ENCODE data around the gene CCDC192.
"Not testable (repeated sequence)": the region's sequence is repeated elsewhere in the genome, so short reads cannot be mapped to it uniquely, and the experiment has no call there.

The CCDC192 gene, protein sequence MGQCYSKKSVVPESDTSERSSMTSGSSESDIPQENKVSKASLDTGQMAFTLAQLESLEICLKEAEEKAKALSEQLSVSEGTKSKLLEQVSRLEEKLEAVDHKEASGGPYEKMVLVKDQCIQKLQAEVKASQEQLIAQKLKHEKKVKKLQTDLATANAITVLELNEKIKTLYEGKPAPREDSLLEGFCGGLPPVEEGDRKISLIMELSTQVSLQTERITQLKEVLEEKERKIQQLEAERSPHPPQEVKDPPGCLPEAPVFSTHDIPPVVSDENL

DNA sequence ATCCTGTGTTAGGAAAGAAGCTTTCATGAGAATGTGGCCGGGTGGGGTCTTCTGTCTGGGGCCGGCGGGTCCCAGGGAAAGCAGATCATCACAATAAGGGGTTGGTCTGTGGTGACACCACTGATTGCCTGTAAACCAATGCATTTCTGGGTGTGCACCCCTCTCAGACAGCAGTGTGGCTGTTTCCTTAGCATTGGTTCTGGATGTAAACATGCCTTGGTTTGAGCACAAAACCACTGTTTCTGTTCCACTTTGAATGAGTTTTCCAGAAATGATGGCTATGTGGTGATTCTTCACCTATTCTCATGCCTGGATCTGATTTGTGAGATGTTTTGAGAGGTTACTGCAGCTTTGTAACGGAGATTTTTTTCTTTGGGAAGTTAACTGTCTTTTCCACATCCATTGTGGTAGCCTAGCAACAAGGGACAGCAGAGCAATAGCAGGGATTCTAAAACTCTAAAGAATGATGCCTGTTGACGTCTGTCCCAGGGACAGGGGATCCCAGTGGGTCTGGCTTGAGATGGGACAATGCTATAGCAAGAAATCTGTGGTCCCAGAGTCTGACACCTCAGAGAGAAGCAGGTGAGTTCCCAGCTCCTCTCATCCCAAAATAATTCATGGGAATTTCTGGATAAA is at the start of gene CCDC192:
CCDC192 (plus strand) TSS at position 466 of the 636 bp plus-strand sequence; CDS start at position 521, 55 bp downstream.
- Histone ChIP-seq H3K9me3 (ENCODE audit: low read length) (peaks cover 2% of the 10 kb centered on the region), H2AFZ (ENCODE audit: low read depth, low read length) (no peak within 1 kb of the TSS), H3K4me3 (ENCODE audit: low read length) (no peak within 1 kb of the TSS)

DNA sequence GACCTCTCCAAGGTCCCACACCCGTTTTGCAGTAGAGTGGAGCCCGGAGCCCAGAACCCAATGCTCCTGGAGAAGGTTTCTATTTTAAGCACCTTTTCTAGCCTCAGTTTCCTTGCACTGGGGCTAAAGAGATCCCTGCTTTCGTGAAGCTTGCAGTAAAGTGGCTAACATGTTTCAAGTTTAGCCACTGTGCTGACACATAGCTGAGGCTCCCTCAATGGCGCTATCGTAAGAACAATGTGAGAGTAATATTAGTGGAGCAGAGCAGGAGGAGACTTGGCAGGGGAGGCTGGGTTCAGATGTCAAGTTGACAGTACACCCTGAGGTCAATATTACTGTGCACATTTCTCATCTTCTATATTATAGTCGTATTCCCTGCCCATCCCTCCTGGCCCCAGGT is 46.4 kb upstream of the CCDC192 start:
- Histone ChIP-seq H3K27me3 (ENCODE audit: insufficient read depth, low read length) (no peaks in the 10 kb centered on the region), H3K36me3 (ENCODE audit: insufficient read depth, low read length) (no peaks in the 10 kb centered on the region), H3K4me3 (ENCODE audit: low read length) (no peak overlapping the region), H3K4me1 (ENCODE audit: insufficient read depth, low read length) (peaks cover 6% of the 10 kb centered on the region), H3K9me3 (ENCODE audit: low read length) (no peaks in the 10 kb centered on the region), H2AFZ (ENCODE audit: low read depth, low read length) (no peak overlapping the region)

More for the DNA sequence above, at the start of gene CCDC192:
- Histone ChIP-seq H3K36me3 (ENCODE audit: insufficient read depth, low read length) (no peaks in the 10 kb centered on the region), H3K4me1 (ENCODE audit: insufficient read depth, low read length) (peaks cover 22% of the 10 kb centered on the region), H3K27me3 (ENCODE audit: insufficient read depth, low read length) (no peaks in the 10 kb centered on the region)

DNA sequence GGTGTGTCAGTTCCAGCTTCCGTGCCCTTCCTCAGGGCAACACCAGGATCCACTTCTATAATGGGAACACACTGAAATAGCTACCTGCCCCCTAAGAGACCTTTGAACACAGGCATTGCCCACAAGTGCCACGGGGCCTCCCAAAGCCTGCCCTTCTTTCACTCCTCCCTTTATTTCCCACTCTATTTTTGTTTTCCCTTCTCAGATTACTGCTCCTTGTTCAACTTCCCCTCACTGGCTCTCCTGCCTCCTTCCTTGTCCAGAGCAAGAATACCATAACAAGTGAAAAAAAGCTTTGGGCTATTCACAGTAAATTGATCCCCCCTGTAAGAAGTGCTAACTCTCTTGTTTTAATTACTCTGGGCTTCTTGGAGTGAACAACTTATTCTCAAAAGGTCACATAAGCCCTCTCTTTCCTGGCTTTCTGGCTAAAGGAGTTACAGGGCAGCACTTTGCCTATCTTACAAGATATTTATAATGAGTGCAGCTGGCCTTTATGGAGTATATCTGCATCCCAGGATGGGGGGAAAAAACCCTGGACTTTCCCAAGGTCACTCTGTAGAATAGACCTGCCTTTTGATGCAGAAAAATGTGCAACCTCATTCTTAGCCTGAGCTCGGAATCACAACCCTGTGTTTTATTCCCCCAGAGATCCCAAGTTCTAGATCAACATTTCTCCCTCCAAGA is 43.0 kb upstream of the CCDC192 start:
- no peaks in the 10 kb centered on the region for H3K27me3 ChIP-seq (ENCODE audit: insufficient read depth, low read length)
- H2AFZ ChIP-seq (ENCODE audit: low read depth, low read length) = no peak overlapping the region

DNA sequence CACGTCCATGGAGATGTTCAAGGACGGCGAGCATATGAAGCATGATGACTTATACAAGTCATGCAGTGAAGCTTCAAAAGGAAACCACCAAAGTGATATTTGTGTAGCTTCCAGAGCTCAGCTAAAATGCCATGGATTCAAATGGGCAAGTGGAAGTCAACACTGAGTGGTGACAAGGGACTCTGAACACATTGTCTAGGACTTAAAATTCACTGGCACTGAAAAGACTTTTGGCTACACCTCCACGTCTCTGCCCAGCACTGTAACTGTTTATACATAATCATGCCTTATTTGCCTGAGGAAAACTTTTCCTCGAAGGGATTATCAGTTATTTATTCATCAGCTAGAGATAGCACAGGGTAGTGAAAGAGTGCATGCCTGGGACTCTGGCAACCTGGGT is 39.1 kb upstream of the CCDC192 start:
- Histone ChIP-seq H3K4me3 (ENCODE audit: low read length) (no peak overlapping the region), H3K4me1 (ENCODE audit: insufficient read depth, low read length) (peaks cover 12% of the 10 kb centered on the region), H3K9me3 (ENCODE audit: low read length) (no peaks in the 10 kb centered on the region), H3K27me3 (ENCODE audit: insufficient read depth, low read length) (no peaks in the 10 kb centered on the region), H2AFZ (ENCODE audit: low read depth, low read length) (no peak overlapping the region), H3K36me3 (ENCODE audit: insufficient read depth, low read length) (no peaks in the 10 kb centered on the region)

More for the DNA sequence above, 43.0 kb upstream of the CCDC192 start:
- no peak overlapping the region for H3K4me3 ChIP-seq (ENCODE audit: low read length)
- H3K9me3 ChIP-seq (ENCODE audit: low read length) = no peaks in the 10 kb centered on the region
- H3K36me3 ChIP-seq (ENCODE audit: insufficient read depth, low read length) = no peaks in the 10 kb centered on the region
- H3K4me1 ChIP-seq (ENCODE audit: insufficient read depth, low read length) = peaks cover 12% of the 10 kb centered on the region

DNA sequence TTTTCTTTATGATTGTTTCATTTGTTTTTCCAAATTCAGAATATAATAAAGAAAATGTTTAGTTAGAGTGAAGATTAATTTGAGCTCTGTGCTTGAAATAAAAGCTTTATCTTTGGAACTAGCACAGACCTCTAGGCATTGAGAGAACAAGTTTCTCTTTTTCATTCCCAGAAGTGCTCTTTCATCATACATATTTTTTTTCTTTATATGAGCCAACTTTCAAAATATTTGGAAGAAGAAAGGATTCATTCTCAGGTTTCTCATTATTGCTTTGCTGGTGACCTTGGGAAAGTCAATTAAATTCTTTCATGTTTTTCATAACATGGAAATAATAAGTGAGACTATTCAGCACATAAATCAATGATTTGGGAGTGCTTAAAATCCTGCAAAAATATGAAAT is 37.5 kb upstream of the CCDC192 start:
- H2AFZ ChIP-seq (ENCODE audit: low read depth, low read length) = no peak overlapping the region
- H3K36me3 ChIP-seq (ENCODE audit: insufficient read depth, low read length) = no peaks in the 10 kb centered on the region
- no peaks in the 10 kb centered on the region for H3K27me3 ChIP-seq (ENCODE audit: insufficient read depth, low read length)
- no peaks in the 10 kb centered on the region for H3K9me3 ChIP-seq (ENCODE audit: low read length)
- no peak overlapping the region for H3K4me3 ChIP-seq (ENCODE audit: low read length)
- peaks cover 5% of the 10 kb centered on the region for H3K4me1 ChIP-seq (ENCODE audit: insufficient read depth, low read length)

DNA sequence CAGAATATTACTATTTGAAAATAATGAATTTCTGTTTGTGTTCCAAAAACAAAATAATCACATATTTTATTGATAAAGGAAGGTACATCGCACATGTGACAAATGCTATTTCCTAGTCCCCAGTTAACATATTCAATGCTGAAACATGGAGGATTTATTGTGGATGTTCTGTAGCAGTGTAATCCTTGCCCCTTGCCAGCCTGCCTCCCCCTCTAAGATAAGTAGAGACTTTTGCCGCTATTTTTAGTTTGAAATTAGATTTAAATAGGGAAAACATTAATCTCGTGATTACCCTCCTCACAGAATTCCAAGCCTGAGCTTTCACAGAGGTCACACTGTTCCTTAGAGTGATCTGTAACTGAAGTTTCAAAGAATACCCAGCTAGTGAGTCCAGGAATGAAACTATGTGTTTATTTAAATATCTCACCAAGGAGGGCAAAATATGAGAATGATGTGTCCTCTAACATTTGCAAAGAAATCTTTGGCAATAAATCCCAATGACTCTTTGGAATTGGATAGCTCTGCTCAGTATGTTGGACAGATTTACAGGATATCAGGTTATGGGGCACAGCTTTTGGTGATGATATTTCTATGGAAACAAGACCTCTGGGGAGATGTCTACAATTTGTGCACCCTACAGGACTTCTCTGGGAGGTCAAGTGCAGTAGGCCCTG is 37.0 kb upstream of the CCDC192 start:
- Histone ChIP-seq H3K36me3 (ENCODE audit: insufficient read depth, low read length) (no peaks in the 10 kb centered on the region), H3K27me3 (ENCODE audit: insufficient read depth, low read length) (no peaks in the 10 kb centered on the region), H3K9me3 (ENCODE audit: low read length) (no peaks in the 10 kb centered on the region), H3K4me3 (ENCODE audit: low read length) (no peak overlapping the region), H2AFZ (ENCODE audit: low read depth, low read length) (no peak overlapping the region), H3K4me1 (ENCODE audit: insufficient read depth, low read length) (peaks cover 5% of the 10 kb centered on the region)

DNA sequence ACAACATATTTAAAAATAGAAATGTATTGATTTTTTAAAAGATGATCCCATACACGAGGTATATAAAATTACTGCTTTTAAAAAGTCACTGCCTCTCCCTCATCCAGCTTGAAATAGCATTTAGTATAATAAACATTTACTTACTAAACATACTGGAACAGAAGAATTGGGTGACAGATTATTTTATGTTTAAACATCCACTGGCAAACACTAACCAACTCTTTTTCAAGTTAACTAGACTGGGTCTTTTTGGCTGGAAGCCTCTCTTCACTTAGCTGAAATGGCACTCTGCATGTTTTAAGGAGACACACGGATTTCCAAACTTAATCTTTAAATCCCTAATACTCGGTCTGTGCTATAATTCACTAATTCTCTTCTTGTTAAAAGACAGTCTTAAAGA is 35.3 kb upstream of the CCDC192 start:
- no peak overlapping the region for H3K4me3 ChIP-seq (ENCODE audit: low read length)
- H2AFZ ChIP-seq (ENCODE audit: low read depth, low read length) = no peak overlapping the region
- H3K27me3 ChIP-seq (ENCODE audit: insufficient read depth, low read length) = no peaks in the 10 kb centered on the region
- H3K36me3 ChIP-seq (ENCODE audit: insufficient read depth, low read length) = no peaks in the 10 kb centered on the region
- H3K9me3 ChIP-seq (ENCODE audit: low read length) = no peaks in the 10 kb centered on the region
- H3K4me1 ChIP-seq (ENCODE audit: insufficient read depth, low read length) = peaks cover 5% of the 10 kb centered on the region

DNA sequence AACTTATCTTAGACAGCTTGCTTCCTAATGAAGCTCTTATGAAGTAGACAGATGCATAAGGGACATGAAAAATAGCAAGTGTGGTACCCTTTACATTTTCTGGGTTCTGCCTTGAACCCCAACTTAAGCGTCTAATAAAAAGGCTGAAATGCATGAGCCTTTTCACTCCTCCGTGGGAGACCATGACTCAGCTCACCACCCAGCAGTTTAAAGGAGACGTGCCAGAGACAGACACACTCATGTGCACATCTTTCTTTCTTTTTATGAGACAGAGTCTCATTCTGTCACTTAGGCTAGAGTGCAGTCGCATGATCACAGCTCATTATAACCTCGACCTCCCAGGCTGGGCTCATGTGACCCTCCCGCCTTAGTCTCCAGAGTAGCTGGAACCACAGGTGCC is 32.0 kb upstream of the CCDC192 start:
- no peaks in the 10 kb centered on the region for H3K4me1 ChIP-seq (ENCODE audit: insufficient read depth, low read length)
- H3K4me3 ChIP-seq (ENCODE audit: low read length) = no peak overlapping the region
- no peaks in the 10 kb centered on the region for H3K9me3 ChIP-seq (ENCODE audit: low read length)
- H3K27me3 ChIP-seq (ENCODE audit: insufficient read depth, low read length) = no peaks in the 10 kb centered on the region
- no peak overlapping the region for H2AFZ ChIP-seq (ENCODE audit: low read depth, low read length)
- H3K36me3 ChIP-seq (ENCODE audit: insufficient read depth, low read length) = no peaks in the 10 kb centered on the region

DNA sequence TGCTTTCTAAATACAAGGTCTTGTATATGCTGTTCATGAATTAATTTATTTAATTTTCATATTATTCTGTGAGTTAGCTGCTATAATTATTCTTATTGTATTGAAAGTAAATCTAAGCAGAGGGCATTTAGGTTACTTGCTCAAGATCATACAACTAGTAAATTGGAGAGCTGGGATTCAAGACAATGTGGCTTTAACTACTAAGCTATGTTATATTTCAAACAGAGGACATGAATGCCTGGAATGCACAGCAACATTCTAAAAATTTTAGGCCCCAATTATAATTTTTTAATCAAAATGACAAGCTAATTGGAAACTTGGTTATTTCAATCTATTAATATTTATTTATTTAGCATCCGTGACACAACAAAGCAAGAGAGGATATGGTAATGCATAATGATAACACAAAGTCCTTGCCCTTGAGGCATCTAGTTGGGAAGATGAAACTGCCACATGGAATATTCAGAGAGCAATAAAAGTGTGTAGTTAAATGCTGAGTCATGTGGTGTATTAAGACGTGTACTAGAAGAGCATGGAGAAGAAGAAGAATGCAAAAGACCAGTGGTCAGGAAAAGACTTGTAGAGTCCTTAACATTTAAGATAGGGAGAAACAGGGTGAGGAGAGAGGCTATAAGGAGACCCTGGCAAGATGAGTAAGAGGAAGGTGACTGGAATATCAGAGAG is 29.9 kb upstream of the CCDC192 start:
- H3K27me3 ChIP-seq (ENCODE audit: insufficient read depth, low read length) = no peaks in the 10 kb centered on the region
- H3K36me3 ChIP-seq (ENCODE audit: insufficient read depth, low read length) = no peaks in the 10 kb centered on the region
- no peak overlapping the region for H2AFZ ChIP-seq (ENCODE audit: low read depth, low read length)
- H3K4me3 ChIP-seq (ENCODE audit: low read length) = no peak overlapping the region
- no peaks in the 10 kb centered on the region for H3K9me3 ChIP-seq (ENCODE audit: low read length)
- no peaks in the 10 kb centered on the region for H3K4me1 ChIP-seq (ENCODE audit: insufficient read depth, low read length)

DNA sequence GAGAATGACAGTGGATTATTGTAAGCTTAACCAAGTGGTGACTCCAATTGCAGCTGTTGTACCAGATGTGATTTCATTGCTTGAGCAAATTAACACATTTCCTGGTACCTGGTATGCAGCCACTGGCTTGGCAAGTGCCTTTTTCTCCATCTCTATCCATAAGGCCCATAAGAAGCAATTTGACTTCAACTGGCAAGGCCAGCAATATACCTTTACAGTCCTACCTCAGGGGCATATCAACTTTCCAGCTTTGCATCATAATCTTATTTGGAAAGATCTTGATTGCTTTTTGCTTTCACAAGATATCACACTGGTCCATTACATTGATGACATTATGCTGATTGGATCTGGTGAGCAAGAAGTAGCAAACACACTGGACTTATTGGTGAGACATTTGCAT is 26.2 kb upstream of the CCDC192 start:
- H3K27me3 ChIP-seq (ENCODE audit: insufficient read depth, low read length) = not testable (repeated sequence)

DNA sequence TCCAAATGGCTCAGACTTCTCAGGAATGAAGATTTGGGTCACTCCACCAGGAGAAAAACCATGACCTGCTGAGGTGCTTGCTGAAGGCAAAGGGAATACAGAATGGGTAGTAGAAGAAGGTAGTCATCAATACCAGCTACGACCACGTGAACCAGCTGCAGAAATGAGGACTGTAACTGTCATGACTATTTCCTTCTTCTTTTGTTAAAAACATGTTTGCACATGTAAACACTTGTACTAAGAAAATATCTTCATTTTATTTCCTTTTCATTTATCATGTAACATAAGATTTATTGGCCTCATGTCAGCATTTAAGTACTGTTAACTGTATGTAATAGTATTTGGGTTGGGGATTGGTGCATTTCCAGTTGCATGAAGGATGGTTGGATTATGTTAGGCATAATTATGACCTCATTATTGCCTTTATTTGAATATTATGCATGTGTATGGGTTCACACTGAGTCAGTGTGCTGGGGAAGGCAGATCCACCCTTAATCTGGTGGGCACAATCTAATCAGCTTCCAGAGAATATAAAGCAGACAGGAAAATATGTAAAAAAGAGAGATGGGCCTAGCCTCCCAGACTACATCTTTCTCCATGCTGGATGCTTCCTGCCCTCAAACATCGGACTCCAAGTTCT is 23.4 kb upstream of the CCDC192 start:
- not testable (repeated sequence) for H3K4me1 ChIP-seq (ENCODE audit: insufficient read depth, low read length); H3K4me3 ChIP-seq (ENCODE audit: low read length); H2AFZ ChIP-seq (ENCODE audit: low read depth, low read length); H3K27me3 ChIP-seq (ENCODE audit: insufficient read depth, low read length); H3K9me3 ChIP-seq (ENCODE audit: low read length); H3K36me3 ChIP-seq (ENCODE audit: insufficient read depth, low read length)

More for the DNA sequence above, 26.2 kb upstream of the CCDC192 start:
- not testable (repeated sequence) for H2AFZ ChIP-seq (ENCODE audit: low read depth, low read length); H3K4me3 ChIP-seq (ENCODE audit: low read length); H3K9me3 ChIP-seq (ENCODE audit: low read length); H3K36me3 ChIP-seq (ENCODE audit: insufficient read depth, low read length); H3K4me1 ChIP-seq (ENCODE audit: insufficient read depth, low read length)

DNA sequence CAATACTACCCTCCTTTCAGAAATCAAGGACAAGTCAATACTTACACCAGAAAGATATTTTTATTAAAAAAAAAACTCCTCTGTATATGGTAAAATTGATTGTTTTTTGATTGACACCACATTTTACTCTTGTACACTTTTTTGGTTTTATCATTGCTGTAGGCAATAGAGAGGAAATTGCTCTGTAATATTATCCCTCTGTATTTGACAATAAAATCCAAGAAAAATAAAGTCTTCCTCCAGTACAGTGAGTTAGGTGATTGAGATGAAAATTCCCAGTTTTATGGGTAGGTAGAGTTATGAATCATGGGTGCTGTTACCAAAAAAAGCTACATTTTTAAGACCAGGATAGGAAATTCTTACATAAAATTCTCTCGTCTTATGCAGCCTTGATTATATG is 22.6 kb upstream of the CCDC192 start:
- Histone ChIP-seq H3K9me3 (ENCODE audit: low read length) (no peaks in the 10 kb centered on the region), H3K4me1 (ENCODE audit: insufficient read depth, low read length) (no peaks in the 10 kb centered on the region), H3K4me3 (ENCODE audit: low read length) (no peak overlapping the region), H3K27me3 (ENCODE audit: insufficient read depth, low read length) (no peaks in the 10 kb centered on the region), H3K36me3 (ENCODE audit: insufficient read depth, low read length) (no peaks in the 10 kb centered on the region), H2AFZ (ENCODE audit: low read depth, low read length) (no peak overlapping the region)
